ENCODE measurements around the gene GAPDH. TPM values are rescaled to one million over a fixed set of nuclear protein-coding genes. Genes with fewer than 3 reads are reported as not detected.
"Not testable (repeated sequence)": the region's sequence is repeated elsewhere in the genome, so short reads cannot be mapped to it uniquely, and the experiment has no call there.

GAPDH gene
- total RNA-seq, 1 experiment from 2014 or later: 4,776 TPM

GRCh38 chr12:6534945-6535696, 804 bp downstream of the GAPDH start:
- Histone ChIP-seq H3K4me1 (peaks cover 18% of the 10 kb centered on the region; the same call in 1 of the 2 replicates), H3K4me3 (peak overlapping the region; percentile 94), H3K36me3 (peaks cover 54% of the 10 kb centered on the region), H3K27ac (peak overlapping the region; percentile 93), H3K9me3 (replicated peaks) (no peaks in the 10 kb centered on the region), H3K27me3 (no peaks in the 10 kb centered on the region)
- DNase-seq: peak; percentile 70 to 73

GRCh38 chr12:6535697-6535946, 1.3 kb downstream of the GAPDH start:
- peaks cover 18% of the 10 kb centered on the region; the same call in 1 of the 2 replicates for H3K4me1 ChIP-seq

GRCh38 chr12:6535960-6536847, 1.9 kb downstream of the GAPDH start:
- H3K27ac ChIP-seq: peak overlapping the region; percentile 93
- H3K4me1 ChIP-seq: peaks cover 18% of the 10 kb centered on the region; the same call in 1 of the 2 replicates
- DNase-seq: no peak
- no peaks in the 10 kb centered on the region for H3K9me3 ChIP-seq (replicated peaks)
- H3K36me3 ChIP-seq: peaks cover 48% of the 10 kb centered on the region
- peak overlapping the region; percentile 94 for H3K4me3 ChIP-seq
- H3K27me3 ChIP-seq: no peaks in the 10 kb centered on the region

More at GRCh38 chr12:6535697-6535946, 1.3 kb downstream of the GAPDH start:
- Histone ChIP-seq H3K27me3 (no peaks in the 10 kb centered on the region), H3K4me3 (peak overlapping the region; percentile 94), H3K27ac (peak overlapping the region; percentile 93), H3K9me3 (replicated peaks) (no peaks in the 10 kb centered on the region), H3K36me3 (peaks cover 50% of the 10 kb centered on the region)
- no peak for DNase-seq

GRCh38 chr12:6536894-6537579, 2.7 kb downstream of the GAPDH start:
- no peak overlapping the region for H3K4me3 ChIP-seq
- peaks cover 47% of the 10 kb centered on the region for H3K36me3 ChIP-seq
- no peaks in the 10 kb centered on the region for H3K9me3 ChIP-seq (replicated peaks)
- H3K4me1 ChIP-seq: peaks cover 17% of the 10 kb centered on the region; the same call in 1 of the 2 replicates
- H3K27ac ChIP-seq: no peak overlapping the region
- H3K27me3 ChIP-seq: no peaks in the 10 kb centered on the region
- no peak for DNase-seq

- H3K9me3 ChIP-seq (replicated peaks); H3K27me3 ChIP-seq; H3K4me3 ChIP-seq; H3K4me1 ChIP-seq; H3K27ac ChIP-seq: not testable (repeated sequence)
- peaks cover 47% of the 10 kb centered on the region for H3K36me3 ChIP-seq
- peak; percentile 74 to 84 for DNase-seq
These were observed 3.5 kb downstream of the GAPDH start for GRCh38 chr12:6537580-6538419.

GRCh38 chr12:6538420-6539313, 4.3 kb downstream of the GAPDH start:
- H3K27me3 ChIP-seq: no peaks in the 10 kb centered on the region
- H3K4me1 ChIP-seq: peaks cover 7% of the 10 kb centered on the region; the same call in 1 of the 2 replicates
- H3K9me3 ChIP-seq (replicated peaks): no peaks in the 10 kb centered on the region
- peaks cover 47% of the 10 kb centered on the region for H3K36me3 ChIP-seq
- H3K4me3 ChIP-seq: no peak overlapping the region
- peak in 1 of 2 experiments; percentile 54 for DNase-seq
- no peak overlapping the region for H3K27ac ChIP-seq

GRCh38 chr12:6539314-6539682, 5.0 kb downstream of the GAPDH start:
- no peak overlapping the region for H3K27ac ChIP-seq
- H3K36me3 ChIP-seq: peaks cover 48% of the 10 kb centered on the region
- DNase-seq: peak in 1 of 2 experiments; percentile 13
- H3K4me1 ChIP-seq: peaks cover 7% of the 10 kb centered on the region; the same call in 1 of the 2 replicates
- H3K9me3 ChIP-seq (replicated peaks): no peaks in the 10 kb centered on the region
- no peaks in the 10 kb centered on the region for H3K27me3 ChIP-seq
- no peak overlapping the region for H3K4me3 ChIP-seq

GRCh38 chr12:6539707-6540134, 5.4 kb downstream of the GAPDH start:
- DNase-seq: peak in 1 of 2 experiments; percentile 19
- H3K36me3 ChIP-seq: peaks cover 51% of the 10 kb centered on the region
- H3K27me3 ChIP-seq: no peaks in the 10 kb centered on the region
- H3K4me3 ChIP-seq: no peak overlapping the region
- H3K27ac ChIP-seq: no peak overlapping the region
- H3K4me1 ChIP-seq: peaks cover 7% of the 10 kb centered on the region; the same call in 1 of the 2 replicates
- H3K9me3 ChIP-seq (replicated peaks): no peaks in the 10 kb centered on the region

- Histone ChIP-seq H3K4me1 (peaks cover 7% of the 10 kb centered on the region; the same call in 1 of the 2 replicates), H3K27ac (no peak overlapping the region), H3K27me3 (no peaks in the 10 kb centered on the region), H3K4me3 (no peak overlapping the region), H3K9me3 (replicated peaks) (no peaks in the 10 kb centered on the region), H3K36me3 (peaks cover 51% of the 10 kb centered on the region)
- DNase-seq: no peak
These were observed 6.0 kb downstream of the GAPDH start for GRCh38 chr12:6540181-6540877.

GRCh38 chr12:6541371-6542165, 7.3 kb downstream of the GAPDH start:
- no peaks in the 10 kb centered on the region for H3K9me3 ChIP-seq (replicated peaks)
- H3K4me1 ChIP-seq: peaks cover under 1% of the 10 kb centered on the region; the same call in 1 of the 2 replicates
- no peak for DNase-seq
- no peak overlapping the region for H3K4me3 ChIP-seq
- H3K27ac ChIP-seq: no peak overlapping the region
- peaks cover 48% of the 10 kb centered on the region for H3K36me3 ChIP-seq
- H3K27me3 ChIP-seq: no peaks in the 10 kb centered on the region

- Histone ChIP-seq H3K4me3 (no peak overlapping the region), H3K36me3 (peaks cover 48% of the 10 kb centered on the region), H3K9me3 (replicated peaks) (no peaks in the 10 kb centered on the region), H3K4me1 (no peaks in the 10 kb centered on the region), H3K27me3 (no peaks in the 10 kb centered on the region), H3K27ac (no peak overlapping the region)
- no peak for DNase-seq
These were observed 8.1 kb downstream of the GAPDH start for GRCh38 chr12:6542209-6543009.
